ENCODE results near the gene LCLAT1.

LCLAT1 gene

GRCh38 chr2:30541680-30542079, 94.6 kb downstream of the LCLAT1 start:
- TF ChIP-seq CTCF (conservative IDR thresholded peaks at IDR 0.05; ENCODE audit: low read depth) = no peak
- POLR2A ChIA-PET (ENCODE audit: low non-redundant PET) = no interaction called here
- CTCF ChIA-PET = no interaction called here
- DNase-seq (ENCODE audit: low spot score) = no peak
- no peak overlapping the region for H3K27ac ChIP-seq

- TF ChIP-seq CTCF (conservative IDR thresholded peaks at IDR 0.05; ENCODE audit: low read depth) = no peak
Measured at GRCh38 chr2:30545875-30546274, 98.8 kb downstream of the LCLAT1 start.

GRCh38 chr2:30548386-30548785, 101.3 kb downstream of the LCLAT1 start:
- ChIA-PET POLR2A (ENCODE audit: low non-redundant PET) (no interaction called here), CTCF (no interaction called here)
- DNase-seq (ENCODE audit: low spot score) = no peak
- no peak overlapping the region for H3K27ac ChIP-seq
- no peak for TF ChIP-seq CTCF (conservative IDR thresholded peaks at IDR 0.05; ENCODE audit: low read depth)

More at GRCh38 chr2:30545875-30546274, 98.8 kb downstream of the LCLAT1 start:
- POLR2A ChIA-PET (ENCODE audit: low non-redundant PET) = no interaction called here
- CTCF ChIA-PET = no interaction called here
- H3K27ac ChIP-seq = no peak overlapping the region
- no peak for DNase-seq (ENCODE audit: low spot score)

- ChIA-PET CTCF (interaction anchor here (0.5 kb wide), 1 partner anchor 309 kb away, joined by 3 read pairs; no protein-coding TSS in a partner anchor), POLR2A (ENCODE audit: low non-redundant PET) (no interaction called here)
- no peak for TF ChIP-seq CTCF (conservative IDR thresholded peaks at IDR 0.05; ENCODE audit: low read depth)
- no peak for DNase-seq (ENCODE audit: low spot score)
- no peak overlapping the region for H3K27ac ChIP-seq
Measured at GRCh38 chr2:30549096-30549495, 102.0 kb downstream of the LCLAT1 start.

- no peak overlapping the region for H3K27ac ChIP-seq
- CTCF ChIA-PET = no interaction called here
- no peak for DNase-seq (ENCODE audit: low spot score)
- no peak for TF ChIP-seq CTCF (conservative IDR thresholded peaks at IDR 0.05; ENCODE audit: low read depth)
- POLR2A ChIA-PET (ENCODE audit: low non-redundant PET) = no interaction called here
Measured at GRCh38 chr2:30559544-30560275, 112.7 kb downstream of the LCLAT1 start.

- no peak for DNase-seq (ENCODE audit: low spot score)
- TF ChIP-seq CTCF (conservative IDR thresholded peaks at IDR 0.05; ENCODE audit: low read depth) = no peak
- ChIA-PET POLR2A (ENCODE audit: low non-redundant PET) (no interaction called here), CTCF (no interaction called here)
- H3K27ac ChIP-seq = no peak overlapping the region
Measured at GRCh38 chr2:30561349-30561748, 114.3 kb downstream of the LCLAT1 start.
